WTC11 (cell line): ENCODE results near the gene TIGD3.

Source experiments
- FOXJ3 ChIP-seq: sonication (generic); formaldehyde crosslinking; IDR thresholded peaks from 2 replicates; pipeline ENCODE4 v1.9.0; 2021; ENCODE audit warnings: missing genetic modification reagents, mild to moderate bottlenecking, borderline replicate concordance
- JUN ChIP-seq: sonication (generic); formaldehyde crosslinking; IDR thresholded peaks from 2 replicates; pipeline ENCODE4 v1.8.0; 2023; ENCODE audit warnings: mild to moderate bottlenecking, missing genetic modification reagents
- KAT7 ChIP-seq: sonication (generic); formaldehyde crosslinking; IDR thresholded peaks from 2 replicates; pipeline ENCODE4 v1.8.1; 2023; ENCODE audit warnings: missing genetic modification reagents, mild to moderate bottlenecking, borderline replicate concordance
- NR2C2 ChIP-seq: sonication (generic); formaldehyde crosslinking; IDR thresholded peaks from 2 replicates; pipeline ENCODE4 v1.8.0; 2022; ENCODE audit warnings: mild to moderate bottlenecking, missing genetic modification reagents
- NR3C1 ChIP-seq: sonication (generic); formaldehyde crosslinking; conservative IDR thresholded peaks from 2 replicates; pipeline ENCODE4 v1.8.1; 2023; ENCODE audit warnings: low read depth, mild to moderate bottlenecking, missing genetic modification reagents
- RORB ChIP-seq: fragments of 250-450 bp; sonication (Bioruptor Pico); IDR thresholded peaks from 2 replicates; pipeline ENCODE4 v1.9.0; 2021; ENCODE audit warnings: mild to moderate bottlenecking
- ZNF317 ChIP-seq: sonication (generic); formaldehyde crosslinking; IDR thresholded peaks from 2 replicates; pipeline ENCODE4 v1.8.1; 2023; ENCODE audit warnings: low read depth, mild to moderate bottlenecking, moderate library complexity, missing genetic modification reagents, borderline replicate concordance
- TF ChIP-seq, protein P1 (sequence below): sonication (generic); formaldehyde crosslinking; IDR thresholded peaks from 2 replicates; pipeline ENCODE4 v1.8.0; 2022; ENCODE audit warnings: mild to moderate bottlenecking, missing genetic modification reagents
- TF ChIP-seq, protein P2 (sequence below): fragments of 200-600 bp; IDR thresholded peaks from 2 replicates; pipeline ENCODE4 v1.8.0; 2022; ENCODE audit warnings: antibody characterized with exemption

DNA sequence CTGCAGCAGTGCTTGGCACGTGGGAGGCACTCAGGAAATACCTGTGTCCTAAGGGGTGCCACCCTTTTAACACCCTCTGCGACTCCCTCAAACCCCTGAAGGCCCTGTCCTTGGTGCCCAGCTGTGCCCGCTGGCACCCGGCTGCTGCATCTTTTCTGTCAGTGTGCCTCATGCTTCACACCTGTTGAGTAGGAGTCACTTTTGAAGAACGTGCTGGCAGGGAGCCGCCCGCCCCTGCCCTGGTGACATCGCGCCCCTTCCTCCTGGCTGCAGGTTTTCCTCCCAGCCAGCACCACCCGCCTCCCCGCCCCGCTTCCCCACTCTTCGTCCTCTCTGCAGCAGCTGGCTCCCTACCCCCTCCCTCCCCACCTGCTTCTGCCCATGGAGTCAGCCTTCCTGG, 49.7 kb downstream of the TIGD3 start:
- TF ChIP-seq, protein P1, sequence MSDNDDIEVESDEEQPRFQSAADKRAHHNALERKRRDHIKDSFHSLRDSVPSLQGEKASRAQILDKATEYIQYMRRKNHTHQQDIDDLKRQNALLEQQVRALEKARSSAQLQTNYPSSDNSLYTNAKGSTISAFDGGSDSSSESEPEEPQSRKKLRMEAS (CRISPR knock-in tag), result no peak
- TF ChIP-seq, protein P2, sequence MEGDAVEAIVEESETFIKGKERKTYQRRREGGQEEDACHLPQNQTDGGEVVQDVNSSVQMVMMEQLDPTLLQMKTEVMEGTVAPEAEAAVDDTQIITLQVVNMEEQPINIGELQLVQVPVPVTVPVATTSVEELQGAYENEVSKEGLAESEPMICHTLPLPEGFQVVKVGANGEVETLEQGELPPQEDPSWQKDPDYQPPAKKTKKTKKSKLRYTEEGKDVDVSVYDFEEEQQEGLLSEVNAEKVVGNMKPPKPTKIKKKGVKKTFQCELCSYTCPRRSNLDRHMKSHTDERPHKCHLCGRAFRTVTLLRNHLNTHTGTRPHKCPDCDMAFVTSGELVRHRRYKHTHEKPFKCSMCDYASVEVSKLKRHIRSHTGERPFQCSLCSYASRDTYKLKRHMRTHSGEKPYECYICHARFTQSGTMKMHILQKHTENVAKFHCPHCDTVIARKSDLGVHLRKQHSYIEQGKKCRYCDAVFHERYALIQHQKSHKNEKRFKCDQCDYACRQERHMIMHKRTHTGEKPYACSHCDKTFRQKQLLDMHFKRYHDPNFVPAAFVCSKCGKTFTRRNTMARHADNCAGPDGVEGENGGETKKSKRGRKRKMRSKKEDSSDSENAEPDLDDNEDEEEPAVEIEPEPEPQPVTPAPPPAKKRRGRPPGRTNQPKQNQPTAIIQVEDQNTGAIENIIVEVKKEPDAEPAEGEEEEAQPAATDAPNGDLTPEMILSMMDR, result no peak
- TF ChIP-seq JUN (CRISPR knock-in tag) (no peak), RORB (CRISPR knock-in tag) (no peak), KAT7 (CRISPR knock-in tag) (no peak), ZNF317 (CRISPR knock-in tag) (no peak), NR2C2 (no peak), FOXJ3 (CRISPR knock-in tag) (no peak), NR3C1 (CRISPR knock-in tag) (no peak)
